Smooth muscle cell (in vitro differentiated cells): ENCODE results near the gene TBC1D22B. TPM values are rescaled to one million over a fixed set of nuclear protein-coding genes. Genes with fewer than 3 reads are reported as not detected.

Source experiments
- DNase-seq: peaks from one replicate; lab custom pipeline; 2025; ENCODE audit not compliant: unreplicated experiment; lab: John Stamatoyannopoulos, UW
- H2AFZ ChIP-seq: fragments of 200-600 bp; sonication (generic); 2 replicates; pipeline ENCODE4 v1.6.0; 2016; ENCODE audit warnings: antibody characterized with exemption, low read depth, mild to moderate bottlenecking
- H3F3A ChIP-seq: fragments of 200-600 bp; sonication (generic); 2 replicates; pipeline ENCODE4 v1.6.0; 2017; ENCODE audit warnings: antibody characterized with exemption, low read depth
- H3K27ac ChIP-seq: fragments of 200-600 bp; sonication (generic); 2 replicates; pipeline ENCODE4 v1.5.1; 2016; ENCODE audit warnings: low read depth, mild to moderate bottlenecking
- H3K27me3 ChIP-seq: fragments of 200-600 bp; sonication (generic); 2 replicates; pipeline ENCODE4 v1.6.1; 2016; ENCODE audit warnings: low read depth, mild to moderate bottlenecking
- H3K36me3 ChIP-seq: fragments of 200-600 bp; sonication (generic); 2 replicates; pipeline ENCODE4 v1.5.1; 2016; ENCODE audit warnings: low read depth
- H3K4me1 ChIP-seq: fragments of 200-600 bp; sonication (generic); 2 replicates; pipeline ENCODE4 v1.5.1; 2016; ENCODE audit warnings: low read depth
- H3K4me2 ChIP-seq: fragments of 200-600 bp; sonication (generic); 2 replicates; pipeline ENCODE4 v1.6.0; 2016; ENCODE audit warnings: mild to moderate bottlenecking
- H3K4me3 ChIP-seq: fragments of 200-600 bp; sonication (generic); 2 replicates; pipeline ENCODE4 v1.5.1; 2016; ENCODE audit warnings: mild to moderate bottlenecking
- H3K79me2 ChIP-seq: fragments of 200-600 bp; sonication (generic); 2 replicates; pipeline ENCODE4 v1.6.0; 2016; ENCODE audit warnings: low read depth, mild to moderate bottlenecking
- H3K9ac ChIP-seq: fragments of 200-600 bp; sonication (generic); 2 replicates; pipeline ENCODE4 v1.6.0; 2016; ENCODE audit warnings: low read depth
- H3K9me3 ChIP-seq: fragments of 200-600 bp; sonication (generic); replicated peaks from 2 replicates; pipeline ENCODE4 v1.5.1; 2016; ENCODE audit warnings: low read depth
- H4K20me1 ChIP-seq: fragments of 200-600 bp; sonication (generic); 2 replicates; pipeline ENCODE4 v1.6.0; 2016; ENCODE audit warnings: low read depth
- WGBS: methylation state at CpG from one replicate; pipeline ENCODE4 v1.1.7; 2016; ENCODE audit warnings: low lambda C conversion rate; 5-methylcytosine and 5-hydroxymethylcytosine counted together
- polyA plus RNA-seq: library from polyadenylated mRNA; unstranded; fragments of >200 nt; fragmentation: Nextera tagmentation; extraction: Ambion mirVana; gene quantifications from 2 replicates; pipeline ENCODE4 v1.2.1, GENCODE V29; 2016
- total RNA-seq: library from RNA; depleted of rRNA; stranded (reverse); fragments of >200 nt; gene quantifications from 2 replicates; pipeline ENCODE4 v1.2.3, GENCODE V29; 2014
- TF ChIP-seq, protein P1 (sequence below): fragments of 200-600 bp; sonication (generic); IDR thresholded peaks from 2 replicates; pipeline ENCODE4 v1.5.1; 2017; ENCODE audit warnings: borderline replicate concordance, mild to moderate bottlenecking, antibody characterized with exemption; ENCODE audit not compliant: insufficient read depth, poor library complexity, severe bottlenecking

TBC1D22B gene
- total and polyA plus RNA-seq, 2 experiments from 2014 or later = 5.6 to 7.2 TPM

DNA sequence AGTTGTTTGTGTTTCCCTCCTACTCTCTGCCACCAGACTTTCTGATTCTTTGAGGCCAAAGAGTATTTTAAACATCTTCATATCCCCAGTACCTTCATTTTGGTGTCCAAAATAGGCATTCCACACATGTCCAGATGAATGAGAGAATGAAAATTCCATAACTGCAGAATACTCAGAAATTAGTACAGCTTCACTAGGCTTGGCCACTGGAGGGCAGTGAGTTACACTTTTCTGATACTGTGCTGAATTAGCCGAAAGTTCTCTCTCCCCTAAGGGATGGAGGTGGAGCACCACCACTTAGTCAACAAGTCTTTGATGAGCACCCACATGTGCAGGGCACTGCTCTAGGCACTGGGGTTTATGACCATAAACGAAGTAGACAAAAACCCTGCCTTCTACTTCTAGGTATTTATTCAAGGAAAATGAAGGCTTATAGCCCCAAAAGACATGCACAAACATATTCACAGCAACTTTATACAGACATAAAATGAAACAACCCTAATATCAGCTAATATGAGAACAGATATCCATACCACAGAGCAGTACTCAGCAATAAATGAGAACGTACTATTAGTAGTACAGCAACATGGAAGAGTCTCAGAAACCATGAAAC, 46.4 kb downstream of the TBC1D22B start:
- Histone ChIP-seq H3K27ac (no peak overlapping the region), H3K27me3 (no peaks in the 10 kb centered on the region), H3K36me3 (no peaks in the 10 kb centered on the region), H3K4me1 (no peaks in the 10 kb centered on the region), H3K4me2 (no peak overlapping the region), H3K79me2 (no peaks in the 10 kb centered on the region), H3K9me3 (no peaks in the 10 kb centered on the region), H3K4me3 (no peak overlapping the region), H4K20me1 (no peaks in the 10 kb centered on the region), H3F3A (no peaks in the 10 kb centered on the region), H3K9ac (no peak overlapping the region), H2AFZ (no peak overlapping the region)
- TF ChIP-seq, protein P1, sequence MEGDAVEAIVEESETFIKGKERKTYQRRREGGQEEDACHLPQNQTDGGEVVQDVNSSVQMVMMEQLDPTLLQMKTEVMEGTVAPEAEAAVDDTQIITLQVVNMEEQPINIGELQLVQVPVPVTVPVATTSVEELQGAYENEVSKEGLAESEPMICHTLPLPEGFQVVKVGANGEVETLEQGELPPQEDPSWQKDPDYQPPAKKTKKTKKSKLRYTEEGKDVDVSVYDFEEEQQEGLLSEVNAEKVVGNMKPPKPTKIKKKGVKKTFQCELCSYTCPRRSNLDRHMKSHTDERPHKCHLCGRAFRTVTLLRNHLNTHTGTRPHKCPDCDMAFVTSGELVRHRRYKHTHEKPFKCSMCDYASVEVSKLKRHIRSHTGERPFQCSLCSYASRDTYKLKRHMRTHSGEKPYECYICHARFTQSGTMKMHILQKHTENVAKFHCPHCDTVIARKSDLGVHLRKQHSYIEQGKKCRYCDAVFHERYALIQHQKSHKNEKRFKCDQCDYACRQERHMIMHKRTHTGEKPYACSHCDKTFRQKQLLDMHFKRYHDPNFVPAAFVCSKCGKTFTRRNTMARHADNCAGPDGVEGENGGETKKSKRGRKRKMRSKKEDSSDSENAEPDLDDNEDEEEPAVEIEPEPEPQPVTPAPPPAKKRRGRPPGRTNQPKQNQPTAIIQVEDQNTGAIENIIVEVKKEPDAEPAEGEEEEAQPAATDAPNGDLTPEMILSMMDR = peak; percentile 43
- DNase-seq = no peak
- 65% methylated on average over 3 of the region's 3 CpGs for WGBS

- Histone ChIP-seq H3K9ac (no peak overlapping the region), H3K4me3 (no peak overlapping the region), H3K36me3 (no peaks in the 10 kb centered on the region), H3K4me2 (no peak overlapping the region), H3K4me1 (no peaks in the 10 kb centered on the region), H4K20me1 (no peaks in the 10 kb centered on the region), H3K79me2 (no peaks in the 10 kb centered on the region), H3K9me3 (no peaks in the 10 kb centered on the region), H2AFZ (no peak overlapping the region), H3K27ac (no peak overlapping the region), H3F3A (no peaks in the 10 kb centered on the region), H3K27me3 (no peaks in the 10 kb centered on the region)
- WGBS = over 99% methylated on average over 7 of the region's 7 CpGs
- DNase-seq = no peak
- TF ChIP-seq, protein P1 = no peak
These were observed 47.2 kb downstream of the TBC1D22B start for GRCh38 chr6:37304766-37305165.

GRCh38 chr6:37305841-37306425, 48.4 kb downstream of the TBC1D22B start:
- no peak overlapping the region for H3K4me3 ChIP-seq
- H3K4me1 ChIP-seq = no peaks in the 10 kb centered on the region
- no peaks in the 10 kb centered on the region for H3K79me2 ChIP-seq
- H3K27ac ChIP-seq = no peak overlapping the region
- H3F3A ChIP-seq = no peaks in the 10 kb centered on the region
- WGBS = 83% methylated on average over 4 of the region's 4 CpGs
- no peaks in the 10 kb centered on the region for H4K20me1 ChIP-seq
- no peak overlapping the region for H3K4me2 ChIP-seq
- no peaks in the 10 kb centered on the region for H3K9me3 ChIP-seq
- H2AFZ ChIP-seq = no peak overlapping the region
- H3K36me3 ChIP-seq = no peaks in the 10 kb centered on the region
- DNase-seq = no peak
- no peak overlapping the region for H3K9ac ChIP-seq
- TF ChIP-seq, protein P1 = no peak
- H3K27me3 ChIP-seq = no peaks in the 10 kb centered on the region
